Breast epithelium (tissue), 3 donors: ENCODE results near the gene MGAM2.

Source experiments
- POLR2A ChIP-seq: fragments of 450-650 bp; IDR thresholded peaks from one replicate; pipeline ENCODE4 v1.6.1; 2016; ENCODE audit warnings: antibody characterized with exemption, mild to moderate bottlenecking, moderate library complexity
- POLR2AphosphoS5 ChIP-seq, 3 donors: sonication (generic); formaldehyde crosslinking; IDR thresholded peaks; one replicate each; pipeline ENCODE4 v1.6.1; 2017; ENCODE audit warnings: antibody characterized with exemption in 3 of 3
- TF ChIP-seq, protein P1 (sequence below), 3 donors: fragments of 450-650 bp; IDR thresholded peaks; one replicate each; pipeline ENCODE4 v1.5.1; 2016 to 2017; ENCODE audit warnings: antibody characterized with exemption in 3 of 3, mild to moderate bottlenecking in 3 of 3, moderate library complexity in 3 of 3

DNA sequence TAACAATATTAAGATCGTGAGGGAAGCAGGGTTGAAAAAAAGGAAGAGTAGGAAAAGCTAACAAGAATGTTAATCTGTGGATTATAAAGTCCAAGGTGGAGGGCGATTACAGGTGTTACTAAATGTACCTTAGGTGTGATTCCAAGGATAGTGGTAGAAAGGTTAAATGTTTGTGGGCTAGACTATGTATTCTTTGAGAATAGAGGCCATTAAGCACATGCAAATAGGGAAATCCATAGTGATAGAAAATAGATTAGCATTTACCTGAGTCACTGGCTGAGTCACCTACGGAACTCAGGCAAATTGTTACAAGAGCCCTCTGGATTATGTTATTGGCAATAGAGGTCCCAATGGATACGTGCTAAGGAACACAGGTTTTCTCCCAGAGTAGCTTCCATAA lies 9.0 kb downstream of the MGAM2 start:
- TF ChIP-seq, protein P1, sequence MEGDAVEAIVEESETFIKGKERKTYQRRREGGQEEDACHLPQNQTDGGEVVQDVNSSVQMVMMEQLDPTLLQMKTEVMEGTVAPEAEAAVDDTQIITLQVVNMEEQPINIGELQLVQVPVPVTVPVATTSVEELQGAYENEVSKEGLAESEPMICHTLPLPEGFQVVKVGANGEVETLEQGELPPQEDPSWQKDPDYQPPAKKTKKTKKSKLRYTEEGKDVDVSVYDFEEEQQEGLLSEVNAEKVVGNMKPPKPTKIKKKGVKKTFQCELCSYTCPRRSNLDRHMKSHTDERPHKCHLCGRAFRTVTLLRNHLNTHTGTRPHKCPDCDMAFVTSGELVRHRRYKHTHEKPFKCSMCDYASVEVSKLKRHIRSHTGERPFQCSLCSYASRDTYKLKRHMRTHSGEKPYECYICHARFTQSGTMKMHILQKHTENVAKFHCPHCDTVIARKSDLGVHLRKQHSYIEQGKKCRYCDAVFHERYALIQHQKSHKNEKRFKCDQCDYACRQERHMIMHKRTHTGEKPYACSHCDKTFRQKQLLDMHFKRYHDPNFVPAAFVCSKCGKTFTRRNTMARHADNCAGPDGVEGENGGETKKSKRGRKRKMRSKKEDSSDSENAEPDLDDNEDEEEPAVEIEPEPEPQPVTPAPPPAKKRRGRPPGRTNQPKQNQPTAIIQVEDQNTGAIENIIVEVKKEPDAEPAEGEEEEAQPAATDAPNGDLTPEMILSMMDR (IDR thresholded peaks at IDR 0.05): no peak
- no peak for TF ChIP-seq POLR2A
- TF ChIP-seq POLR2AphosphoS5 (IDR thresholded peaks at IDR 0.05): no peak
